Measurements from ENCODE around the gene SGCA. TPM values are rescaled to one million over a fixed set of nuclear protein-coding genes. Genes with fewer than 3 reads are reported as not detected.

The SGCA gene
- total and polyA plus RNA-seq, 2 of the 13 experiments (the other 11 are each of a cell fraction or from before 2014, with no cell fraction given) = not detected

- TF ChIP-seq ZNF552 (CRISPR knock-in tag; IDR thresholded peaks at IDR 0.05; ENCODE audit: borderline replicate concordance) (no peak), ZNF292 (CRISPR knock-in tag; IDR thresholded peaks at IDR 0.05; ENCODE audit: borderline replicate concordance, low read depth) (peak; percentile 98), ZNF136 (CRISPR knock-in tag; IDR thresholded peaks at IDR 0.05; ENCODE audit: low read depth) (no peak), GATAD1 (CRISPR knock-in tag; IDR thresholded peaks at IDR 0.05) (no peak), NFE2 (CRISPR knock-in tag; IDR thresholded peaks at IDR 0.05) (no peak), ZNF773 (CRISPR knock-in tag; IDR thresholded peaks at IDR 0.05; ENCODE audit: borderline replicate concordance) (no peak), ZNF382 (CRISPR knock-in tag; IDR thresholded peaks at IDR 0.05; ENCODE audit: borderline replicate concordance) (no peak), ZNF121 (CRISPR knock-in tag; IDR thresholded peaks at IDR 0.05) (peak; percentile 93), HOXA5 (CRISPR knock-in tag; IDR thresholded peaks at IDR 0.05) (no peak), MXI1 (IDR thresholded peaks at IDR 0.05; ENCODE audit: borderline replicate concordance, low read depth, low read length) (no peak), FOXM1 (CRISPR knock-in tag; IDR thresholded peaks at IDR 0.05) (no peak), PTBP1 (IDR thresholded peaks at IDR 0.05; ENCODE audit: low read depth, low read length, poor library complexity, severe bottlenecking) (no peak), EED (CRISPR knock-in tag; IDR thresholded peaks at IDR 0.05) (no peak), MXD3 (CRISPR knock-in tag; IDR thresholded peaks at IDR 0.05) (no peak), SRSF4 (IDR thresholded peaks at IDR 0.05; ENCODE audit: low read depth, low read length, poor library complexity, severe bottlenecking) (no peak), ZNF143 (CRISPR knock-in tag; IDR thresholded peaks at IDR 0.05) (no peak), ETS1 (CRISPR knock-in tag; IDR thresholded peaks at IDR 0.05) (no peak), ATRX (CRISPR knock-in tag; IDR thresholded peaks at IDR 0.05; ENCODE audit: borderline replicate concordance) (no peak), ZNF331 (CRISPR knock-in tag; IDR thresholded peaks at IDR 0.05) (peak; percentile 69; the same call in 1 of the 2 replicates), RCOR2 (CRISPR knock-in tag; IDR thresholded peaks at IDR 0.05) (peak; percentile 29; the same call in 1 of the 2 replicates), XBP1 (CRISPR knock-in tag; IDR thresholded peaks at IDR 0.05) (no peak), SAFB2 (CRISPR knock-in tag; IDR thresholded peaks at IDR 0.05; ENCODE audit: borderline replicate concordance, low read depth) (no peak), GABPA (IDR thresholded peaks at IDR 0.05; ENCODE audit: low read depth, low read length) (no peak), GABPA (CRISPR knock-in tag; IDR thresholded peaks at IDR 0.05; ENCODE audit: low read depth) (no peak), ZFP1 (CRISPR knock-in tag; IDR thresholded peaks at IDR 0.05) (no peak), SOX5 (CRISPR knock-in tag; IDR thresholded peaks at IDR 0.05; ENCODE audit: borderline replicate concordance) (0 out of 2 replicates have a peak, but pooled peaks have one; percentile 31), ZNF607 (CRISPR knock-in tag; IDR thresholded peaks at IDR 0.05; ENCODE audit: borderline replicate concordance) (no peak), ZNF660 (CRISPR knock-in tag; IDR thresholded peaks at IDR 0.05; ENCODE audit: borderline replicate concordance, low read depth) (no peak), KDM6A (CRISPR knock-in tag; IDR thresholded peaks at IDR 0.05; ENCODE audit: low read depth) (no peak; the same call in 1 of the 2 replicates), HDAC6 (IDR thresholded peaks at IDR 0.05; ENCODE audit: low read depth, low read length) (no peak), ZNF460 (CRISPR knock-in tag; IDR thresholded peaks at IDR 0.05; ENCODE audit: borderline replicate concordance) (no peak; the same call in 1 of the 2 replicates), GLI4 (CRISPR knock-in tag; IDR thresholded peaks at IDR 0.05; ENCODE audit: borderline replicate concordance) (no peak)
Observed at GRCh38 chr17:50219939-50220465, 54.2 kb downstream of the SGCA start (continued).
